Breast epithelium (tissue), 4 donors: ENCODE data around the gene TMEFF2. TPM values are rescaled to one million over a fixed set of nuclear protein-coding genes. Genes with fewer than 3 reads are reported as not detected.

ENCODE experiments used
- DNase-seq, 2 donors: peaks; one replicate each; pipeline ENCODE4 v3.0.0-alpha.2; 2019; ENCODE audit warnings: low spot score in 2 of 2
- H3K27ac ChIP-seq, 2 donors: fragments of 200-600 bp; sonication (generic) in 1 of 2; one replicate each; pipeline ENCODE4 v1.5.1; 2016 to 2019; ENCODE audit warnings: mild to moderate bottlenecking in 1 of 2
- H3K27me3 ChIP-seq, 2 donors: fragments of 200-600 bp; sonication (generic) in 1 of 2; one replicate each; pipeline versions ENCODE4 v1.5.1 to v1.6.0; 2017 to 2019; ENCODE audit warnings: control low read depth in 1 of 2, mild to moderate bottlenecking in 1 of 2
- H3K36me3 ChIP-seq: fragments of 200-600 bp; one replicate; pipeline ENCODE4 v1.5.1; 2019
- H3K4me1 ChIP-seq, 2 donors: fragments of 200-600 bp; sonication (generic); one replicate each; pipeline ENCODE4 v1.5.1; 2016 to 2019; ENCODE audit warnings: control low read depth in 1 of 2
- H3K4me3 ChIP-seq, 3 donors: fragments of 200-600 bp; sonication (generic); 1 replicate in 2 of 3; 2 replicates in 1 of 3; pipeline ENCODE4 v1.5.1; 2016 to 2019; ENCODE audit warnings: mild to moderate bottlenecking in 3 of 3, moderate library complexity in 2 of 3
- H3K9me3 ChIP-seq, 2 donors: fragments of 200-600 bp; sonication (generic) in 1 of 2; one replicate each; pipeline ENCODE4 v1.5.1; 2016 to 2019; ENCODE audit warnings: control low read depth in 1 of 2
- CTCF ChIP-seq, 3 donors: fragments of 450-650 bp; IDR thresholded peaks; one replicate each; pipeline ENCODE4 v1.5.1; 2016 to 2017; ENCODE audit warnings: antibody characterized with exemption in 3 of 3, mild to moderate bottlenecking in 3 of 3, moderate library complexity in 3 of 3
- POLR2A ChIP-seq: fragments of 450-650 bp; IDR thresholded peaks from one replicate; pipeline ENCODE4 v1.6.1; 2016; ENCODE audit warnings: antibody characterized with exemption, mild to moderate bottlenecking, moderate library complexity
- POLR2AphosphoS5 ChIP-seq, 3 donors: sonication (generic); formaldehyde crosslinking; IDR thresholded peaks; one replicate each; pipeline ENCODE4 v1.6.1; 2017; ENCODE audit warnings: antibody characterized with exemption in 3 of 3
- intact Hi-C: fragments of 100-400 bp; cut with DNase I; formaldehyde crosslinking; loops from one replicate; pipeline ENCODE4 v1.15.1; 2023; ENCODE audit warnings: low total_unique reads
- total RNA-seq, 3 donors: library from RNA; depleted of rRNA; stranded (reverse); fragments of >200 nt; gene quantifications; one replicate each; pipeline ENCODE4 v1.1.0, GENCODE V29; 2016

TMEFF2 gene
- total RNA-seq, 3 donors from 2014 or later = 0.32 TPM; not detected in 2

GRCh38 chr2:191942739-191943103 is 252.0 kb downstream of the TMEFF2 start:
- no peak for DNase-seq
- H3K36me3 ChIP-seq = no peaks in the 10 kb centered on the region
- H3K27me3 ChIP-seq = no peaks in the 10 kb centered on the region
- H3K9me3 ChIP-seq = no peaks in the 10 kb centered on the region
- no peaks in the 10 kb centered on the region for H3K4me1 ChIP-seq
- intact Hi-C loops = no loop called here
- TF ChIP-seq CTCF (IDR thresholded peaks at IDR 0.05) (no peak), POLR2A (no peak), POLR2AphosphoS5 (IDR thresholded peaks at IDR 0.05) (no peak)
- H3K4me3 ChIP-seq = no peak overlapping the region
- H3K27ac ChIP-seq = no peak overlapping the region

- Histone ChIP-seq H3K9me3 (no peaks in the 10 kb centered on the region), H3K4me1 (no peaks in the 10 kb centered on the region), H3K36me3 (no peaks in the 10 kb centered on the region), H3K4me3 (no peak overlapping the region), H3K27me3 (no peaks in the 10 kb centered on the region), H3K27ac (no peak overlapping the region)
- intact Hi-C loops = no loop called here
- DNase-seq = peak in 1 of 2 donors; percentile 22
- TF ChIP-seq POLR2A (no peak), CTCF (IDR thresholded peaks at IDR 0.05) (no peak), POLR2AphosphoS5 (IDR thresholded peaks at IDR 0.05) (no peak)
Observed at GRCh38 chr2:191942090-191942738, 252.5 kb downstream of the TMEFF2 start.

GRCh38 chr2:191941376-191941929 is 253.3 kb downstream of the TMEFF2 start:
- DNase-seq = no peak
- no peaks in the 10 kb centered on the region for H3K36me3 ChIP-seq
- H3K9me3 ChIP-seq = no peaks in the 10 kb centered on the region
- H3K27ac ChIP-seq = no peak overlapping the region
- no peak overlapping the region for H3K4me3 ChIP-seq
- intact Hi-C loops = no loop called here
- H3K4me1 ChIP-seq = no peaks in the 10 kb centered on the region
- no peak for TF ChIP-seq POLR2AphosphoS5 (IDR thresholded peaks at IDR 0.05)
- no peak for TF ChIP-seq POLR2A
- no peak for TF ChIP-seq CTCF (IDR thresholded peaks at IDR 0.05)
- no peaks in the 10 kb centered on the region for H3K27me3 ChIP-seq

- DNase-seq = no peak
- Histone ChIP-seq H3K36me3 (no peaks in the 10 kb centered on the region), H3K4me3 (no peak overlapping the region), H3K27ac (no peak overlapping the region), H3K9me3 (no peaks in the 10 kb centered on the region), H3K4me1 (no peaks in the 10 kb centered on the region), H3K27me3 (no peaks in the 10 kb centered on the region)
- intact Hi-C loops = no loop called here
- TF ChIP-seq CTCF (IDR thresholded peaks at IDR 0.05) (no peak), POLR2AphosphoS5 (IDR thresholded peaks at IDR 0.05) (no peak), POLR2A (no peak)
Observed at GRCh38 chr2:191938779-191939178, 256.0 kb downstream of the TMEFF2 start.

GRCh38 chr2:191936882-191937405 is 257.8 kb downstream of the TMEFF2 start:
- no peak for TF ChIP-seq POLR2AphosphoS5 (IDR thresholded peaks at IDR 0.05)
- no peak for TF ChIP-seq CTCF (IDR thresholded peaks at IDR 0.05)
- TF ChIP-seq POLR2A = no peak
- Histone ChIP-seq H3K27me3 (no peaks in the 10 kb centered on the region), H3K4me3 (no peak overlapping the region), H3K36me3 (no peaks in the 10 kb centered on the region), H3K27ac (no peak overlapping the region), H3K4me1 (no peaks in the 10 kb centered on the region), H3K9me3 (no peaks in the 10 kb centered on the region)
- intact Hi-C loops = no loop called here
- no peak for DNase-seq
